Posterior cingulate gyrus (tissue), 11 donors: Measurements from ENCODE around the gene CREBBP.

Experiments used
- DNase-seq, 10 donors: peaks; one replicate each; pipeline versions ENCODE4 v3.0.0 to v3.0.0-alpha.2; 2020 to 2021; ENCODE audit warnings: mixed read lengths in 3 of 10
- intact Hi-C: fragments of 100-400 bp; cut with DNase I; formaldehyde crosslinking; loops from one replicate; pipeline ENCODE4 v1.15.1; 2023

CREBBP gene

GRCh38 chr16:3745751-3746355, 134.7 kb downstream of the CREBBP start:
- intact Hi-C loops = no loop called here
- DNase-seq = no peak

- intact Hi-C loops = no loop called here
These were observed 136.5 kb downstream of the CREBBP start for GRCh38 chr16:3744018-3744417.

GRCh38 chr16:3740934-3741333, 139.6 kb downstream of the CREBBP start:
- peak in 2 of 10 donors; percentile 67 to 72 for DNase-seq
- intact Hi-C loops = no loop called here

More at GRCh38 chr16:3744018-3744417, 136.5 kb downstream of the CREBBP start:
- no peak for DNase-seq

DNA sequence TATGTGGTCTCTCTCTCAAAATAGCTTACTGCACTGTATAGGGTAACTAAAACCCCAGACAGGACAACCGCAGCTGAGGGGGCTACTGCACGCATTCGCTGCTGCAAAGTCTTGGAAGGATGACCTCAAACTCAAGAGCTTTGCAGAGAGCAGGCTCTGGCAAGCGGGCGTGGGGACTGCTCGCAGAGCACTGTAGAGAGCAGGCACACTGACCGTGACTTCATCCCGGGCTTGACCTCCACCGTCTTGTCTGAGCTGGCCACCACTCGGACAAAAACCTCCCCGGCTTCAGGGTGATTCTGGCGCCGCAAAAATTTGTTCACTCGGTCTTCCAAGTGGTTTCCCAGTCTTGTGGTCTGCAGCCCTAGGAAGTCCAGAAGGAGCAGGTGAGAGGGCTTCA, 140.3 kb downstream of the CREBBP start:
- DNase-seq = peak in 2 of 10 donors; percentile 39 to 55
- intact Hi-C loops = no loop called here

DNA sequence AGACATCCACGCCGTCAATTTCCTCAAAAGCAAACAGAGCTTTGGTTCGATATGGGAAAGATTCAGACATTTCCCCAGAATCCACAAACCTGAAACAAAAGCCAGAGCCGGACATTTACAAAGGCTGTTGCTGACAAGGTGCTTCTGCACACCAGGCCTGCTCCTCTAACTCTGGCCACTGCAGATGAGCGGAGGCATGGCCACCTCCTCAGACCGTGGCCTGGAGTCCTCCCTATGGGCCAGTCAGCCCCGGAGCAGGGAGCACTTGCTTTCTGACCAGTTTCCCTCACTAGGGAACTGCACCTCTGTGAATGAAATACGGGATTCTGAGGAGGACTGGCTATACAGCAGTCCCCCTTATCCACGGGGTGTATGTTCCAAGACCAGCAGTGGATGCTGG, 140.9 kb downstream of the CREBBP start:
- intact Hi-C loops = no loop called here
- DNase-seq = peak in 2 of 10 donors; percentile 69 to 70

GRCh38 chr16:3738541-3738940, 142.0 kb downstream of the CREBBP start:
- intact Hi-C loops = no loop called here
- DNase-seq = peak in 2 of 10 donors; percentile 9 to 46

DNA sequence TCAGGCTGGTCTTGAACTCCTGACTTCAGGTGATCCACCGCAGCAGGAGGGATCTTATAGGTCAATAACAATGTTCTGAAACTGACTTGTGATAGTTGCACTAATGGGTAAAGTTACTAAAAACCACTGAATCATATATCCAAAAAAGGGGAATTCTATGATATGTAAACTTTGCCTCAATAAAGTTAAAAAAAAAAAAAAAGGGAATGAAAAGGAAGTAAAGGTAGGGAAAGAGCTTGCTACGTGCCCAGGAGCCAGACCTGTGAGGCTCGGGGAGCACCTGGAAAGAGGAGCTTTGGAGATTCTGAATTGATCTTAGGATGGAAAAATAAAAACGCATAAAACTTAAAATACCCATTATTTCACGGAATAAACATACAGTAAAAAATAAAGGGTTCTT, 142.4 kb downstream of the CREBBP start:
- DNase-seq = peak in 1 of 10 donors; percentile 59
- intact Hi-C loops = no loop called here

GRCh38 chr16:3737181-3737580, 143.3 kb downstream of the CREBBP start:
- intact Hi-C loops = no loop called here
- peak in 1 of 10 donors; percentile 55 for DNase-seq

GRCh38 chr16:3736116-3736515, 144.4 kb downstream of the CREBBP start:
- intact Hi-C loops = no loop called here
- peak in 2 of 10 donors; percentile 40 to 63 for DNase-seq

GRCh38 chr16:3735541-3735940, 145.0 kb downstream of the CREBBP start:
- peak in 2 of 10 donors; percentile 62 to 68 for DNase-seq
- intact Hi-C loops = no loop called here

- intact Hi-C loops = no loop called here
- DNase-seq = peak in 8 of 10 donors; percentile 23 to 93 (median 56)
These were observed 145.7 kb downstream of the CREBBP start for GRCh38 chr16:3734758-3735221.

DNA sequence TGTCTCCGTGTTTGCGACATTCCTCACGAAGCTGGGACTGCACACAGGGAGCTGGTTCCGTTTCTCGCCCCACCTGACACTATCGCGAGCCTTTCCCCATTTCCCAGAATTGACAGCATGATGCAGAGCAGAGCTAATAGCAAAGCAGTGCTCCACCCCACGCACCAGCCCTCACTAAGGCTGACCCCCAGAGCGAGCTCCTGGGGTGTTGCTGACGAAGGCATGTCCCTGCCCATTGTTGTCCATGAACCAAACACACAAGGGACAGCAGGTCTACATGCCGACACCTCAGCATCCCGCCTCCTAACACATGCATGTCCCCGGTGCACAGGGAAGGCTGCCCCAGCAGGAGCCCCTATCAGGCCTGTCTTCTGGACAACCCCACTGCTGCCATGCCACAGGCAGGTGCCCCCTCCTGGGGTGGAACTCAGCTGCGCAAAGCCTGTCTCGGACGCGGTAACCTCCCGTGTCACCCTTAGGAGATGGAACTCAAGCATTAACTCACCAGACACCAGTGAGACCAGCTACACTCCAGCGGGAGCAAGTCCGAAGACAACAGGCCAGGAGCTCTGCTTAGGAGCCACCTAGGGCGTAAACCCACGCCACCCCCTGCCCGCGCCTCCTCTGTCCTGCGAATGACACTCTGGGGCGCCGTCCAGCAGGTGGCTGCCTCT, 146.3 kb downstream of the CREBBP start:
- intact Hi-C loops = no loop called here
- peak in 1 of 10 donors; percentile 55 for DNase-seq

- intact Hi-C loops = no loop called here
- DNase-seq = peak in 1 of 10 donors; percentile 62
These were observed 148.3 kb downstream of the CREBBP start for GRCh38 chr16:3732171-3732570.

DNA sequence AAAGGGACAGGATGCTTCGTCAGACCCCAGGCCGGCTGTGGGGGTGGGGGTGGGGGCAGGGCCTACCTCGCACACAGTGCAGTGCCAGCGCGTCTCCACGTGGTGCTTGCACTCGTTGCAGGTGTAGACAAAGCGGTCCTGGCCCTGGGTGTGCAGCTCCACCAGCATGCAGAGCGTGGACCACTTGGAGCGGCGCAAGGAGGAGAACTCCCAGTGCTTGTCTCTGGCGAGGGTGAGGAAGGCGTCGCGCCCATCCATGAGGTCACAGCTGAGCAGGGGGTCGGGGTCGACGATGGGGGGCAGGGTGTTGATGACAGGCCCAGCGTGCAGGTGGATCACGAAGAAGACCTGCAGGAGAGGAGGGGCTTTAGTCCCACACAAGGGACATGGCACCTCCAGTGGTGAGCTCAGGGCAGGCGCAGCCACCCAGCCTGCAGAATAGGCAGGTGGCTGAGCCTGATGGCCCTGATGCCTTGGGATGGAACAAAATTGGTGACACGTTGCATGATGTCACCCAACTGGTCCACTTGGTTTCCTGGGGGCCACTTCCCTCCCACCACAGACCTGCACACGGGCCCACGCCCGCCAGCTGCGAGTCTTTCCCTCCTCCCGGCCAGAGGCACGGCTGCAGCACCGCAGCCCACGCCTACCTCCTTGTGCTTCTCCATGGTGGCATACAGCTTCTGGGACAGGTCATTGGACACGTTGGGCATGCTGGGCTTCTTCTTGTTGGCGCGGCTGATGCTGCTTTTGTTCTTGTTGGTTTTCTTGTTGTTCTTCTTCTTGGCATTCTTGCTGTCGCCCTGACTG, 149.2 kb downstream of the CREBBP start:
- peak in 2 of 10 donors; percentile 37 to 79 for DNase-seq
- intact Hi-C loops = no loop called here

DNA sequence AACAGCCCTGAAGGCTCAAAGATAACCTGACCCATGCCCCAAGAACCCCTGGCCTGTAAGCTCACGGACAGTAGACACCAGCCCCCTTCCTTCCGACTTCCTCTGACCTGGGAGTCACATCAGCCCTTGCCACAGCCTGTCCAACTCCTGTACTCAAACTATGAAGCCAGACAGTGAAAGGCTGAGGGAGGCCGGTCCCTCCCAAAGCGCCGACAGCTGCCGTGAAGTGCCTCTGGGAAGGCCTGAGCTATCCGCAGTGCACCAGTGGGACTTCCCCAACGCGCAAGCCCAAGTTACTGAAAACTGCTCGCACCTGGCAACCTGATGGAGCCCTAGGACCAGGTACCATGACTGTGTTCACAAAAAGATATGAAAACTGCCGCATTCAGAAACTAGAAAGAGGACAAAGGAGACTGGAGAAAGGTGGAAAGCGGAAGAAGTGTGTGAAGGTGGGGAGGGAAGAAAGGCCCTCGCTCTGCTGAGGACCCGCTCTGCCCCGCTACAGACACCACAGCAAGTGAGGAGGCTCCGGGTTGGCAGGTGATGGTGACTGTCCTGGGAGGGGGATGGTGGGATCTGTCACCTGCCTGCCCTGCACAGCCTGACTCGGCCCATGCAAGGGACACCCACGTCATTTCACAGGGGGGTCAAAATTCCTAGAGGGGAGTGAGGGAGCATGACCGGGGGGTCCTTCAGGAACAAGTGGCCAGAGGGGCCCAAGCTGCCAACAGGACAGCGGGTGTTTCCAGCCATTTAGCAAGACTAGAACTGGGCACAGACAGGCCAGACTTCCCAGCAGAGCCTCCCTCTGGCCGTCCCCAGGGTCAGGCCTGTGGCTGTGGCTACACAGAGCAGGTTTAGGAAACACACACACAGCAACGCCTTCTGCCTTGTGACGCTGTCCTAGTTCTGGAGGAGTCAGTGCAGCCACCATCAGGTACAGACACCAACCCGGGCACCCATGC, 150.1 kb downstream of the CREBBP start:
- peak in 3 of 10 donors; percentile 47 to 75 (median 63) for DNase-seq
- intact Hi-C loops = no loop called here

DNA sequence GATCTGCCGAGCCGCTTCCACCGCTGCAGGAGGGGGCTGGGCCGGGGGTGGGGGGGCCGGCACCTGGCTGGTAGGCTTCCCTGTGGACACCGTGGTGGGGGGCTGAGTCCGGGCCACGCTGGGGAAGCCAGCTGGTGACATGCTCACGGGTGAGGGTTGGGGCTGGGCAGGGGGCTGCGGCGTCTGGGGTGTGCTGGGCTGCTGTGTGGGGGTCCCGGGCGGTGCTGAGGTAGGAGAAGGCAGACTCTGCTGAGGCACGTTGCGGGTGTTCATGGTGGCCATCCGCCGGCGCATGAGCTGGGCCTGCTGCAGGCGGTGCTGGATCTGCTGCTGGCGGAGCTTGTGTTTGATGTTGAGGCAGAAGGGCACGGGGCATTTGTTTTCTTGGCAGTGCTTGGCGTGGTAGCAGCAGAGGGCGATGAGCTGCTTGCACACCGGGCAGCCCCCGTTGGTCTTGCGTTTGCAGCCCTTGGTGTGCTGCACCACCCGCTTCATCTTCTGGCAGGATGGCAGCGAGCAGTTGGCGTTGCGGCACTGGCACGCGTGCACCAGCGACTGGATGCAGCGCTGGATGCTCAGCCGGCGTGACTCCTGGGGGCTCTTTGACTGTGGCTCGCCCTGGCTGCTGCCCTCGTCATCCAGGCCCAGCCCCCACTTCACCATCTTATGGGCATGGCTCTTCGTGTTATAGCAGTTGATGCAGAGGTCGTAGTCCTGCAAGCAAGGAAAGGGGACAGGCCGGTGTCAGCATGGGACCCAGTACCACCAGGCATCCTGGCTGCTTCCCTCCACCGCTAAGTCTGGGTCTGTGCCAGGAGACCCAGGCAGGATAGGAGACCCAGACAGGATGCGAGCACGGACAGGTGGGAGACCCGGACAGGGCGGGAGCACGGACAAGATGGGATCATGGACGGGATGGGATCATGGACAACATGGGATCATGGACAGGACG, 151.1 kb downstream of the CREBBP start:
- intact Hi-C loops = no loop called here
- peak in 3 of 10 donors; percentile 62 to 79 (median 67) for DNase-seq

- DNase-seq = peak in 2 of 10 donors; percentile 72 to 78
- intact Hi-C loops = no loop called here
These were observed 151.9 kb downstream of the CREBBP start for GRCh38 chr16:3728424-3729160.

GRCh38 chr16:3727806-3728381, 152.6 kb downstream of the CREBBP start:
- peak in 2 of 10 donors; percentile 65 to 77 for DNase-seq
- intact Hi-C loops = no loop called here
